Loucy (cell line): ENCODE results near the gene SOCS4.

Experiments used
- EZH2phosphoT487 ChIP-seq: fragments of 200-600 bp; IDR thresholded peaks from 2 replicates; pipeline ENCODE4 v1.6.1; 2018; ENCODE audit warnings: antibody characterized with exemption, mild to moderate bottlenecking, moderate library complexity, borderline replicate concordance
- TF ChIP-seq, protein P1 (sequence below): fragments of 200-600 bp; sonication (generic); conservative IDR thresholded peaks from 2 replicates; pipeline ENCODE4 v1.5.1; 2014; ENCODE audit warnings: mild to moderate bottlenecking, antibody characterized with exemption, low read length

GRCh38 chr14:55028066-55028465 is 1.0 kb downstream of the SOCS4 start:
- no peak for TF ChIP-seq EZH2phosphoT487
- TF ChIP-seq, protein P1, sequence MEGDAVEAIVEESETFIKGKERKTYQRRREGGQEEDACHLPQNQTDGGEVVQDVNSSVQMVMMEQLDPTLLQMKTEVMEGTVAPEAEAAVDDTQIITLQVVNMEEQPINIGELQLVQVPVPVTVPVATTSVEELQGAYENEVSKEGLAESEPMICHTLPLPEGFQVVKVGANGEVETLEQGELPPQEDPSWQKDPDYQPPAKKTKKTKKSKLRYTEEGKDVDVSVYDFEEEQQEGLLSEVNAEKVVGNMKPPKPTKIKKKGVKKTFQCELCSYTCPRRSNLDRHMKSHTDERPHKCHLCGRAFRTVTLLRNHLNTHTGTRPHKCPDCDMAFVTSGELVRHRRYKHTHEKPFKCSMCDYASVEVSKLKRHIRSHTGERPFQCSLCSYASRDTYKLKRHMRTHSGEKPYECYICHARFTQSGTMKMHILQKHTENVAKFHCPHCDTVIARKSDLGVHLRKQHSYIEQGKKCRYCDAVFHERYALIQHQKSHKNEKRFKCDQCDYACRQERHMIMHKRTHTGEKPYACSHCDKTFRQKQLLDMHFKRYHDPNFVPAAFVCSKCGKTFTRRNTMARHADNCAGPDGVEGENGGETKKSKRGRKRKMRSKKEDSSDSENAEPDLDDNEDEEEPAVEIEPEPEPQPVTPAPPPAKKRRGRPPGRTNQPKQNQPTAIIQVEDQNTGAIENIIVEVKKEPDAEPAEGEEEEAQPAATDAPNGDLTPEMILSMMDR = no peak
